Upper lobe of left lung (tissue), 4 donors: ENCODE measurements around the gene CRLF1.

Experiments
- CTCF ChIP-seq, 6 experiments: fragments of 450-650 bp in 4 of 6; fragments of 200-600 bp in 2 of 6; sonication (generic) in 2 of 6; IDR thresholded peaks; one replicate each; pipeline ENCODE4 v1.5.1; 2016 to 2019; ENCODE audit warnings: antibody characterized with exemption in 6 of 6
- POLR2A ChIP-seq, 4 donors: fragments of 450-650 bp; IDR thresholded peaks; one replicate each; pipeline ENCODE4 v1.5.1; 2016 to 2017; ENCODE audit warnings: antibody characterized with exemption in 4 of 4, mild to moderate bottlenecking in 2 of 4
- POLR2AphosphoS5 ChIP-seq, 2 donors: sonication (generic); formaldehyde crosslinking; IDR thresholded peaks; one replicate each; pipeline ENCODE4 v1.5.1; 2017; ENCODE audit warnings: antibody characterized with exemption in 2 of 2

GRCh38 chr19:18605196-18605545, 1.4 kb downstream of the CRLF1 start:
- TF ChIP-seq CTCF (IDR thresholded peaks at IDR 0.05) (no peak), POLR2A (IDR thresholded peaks at IDR 0.05) (no peak), POLR2AphosphoS5 (IDR thresholded peaks at IDR 0.05) (no peak)
